Colon (tissue), 2 donors: ENCODE results near the gene TNFSF18.
"Not testable (repeated sequence)": the region's sequence is repeated elsewhere in the genome, so short reads cannot be mapped to it uniquely, and the experiment has no call there.

Experiments
- FAIRE-seq: peaks from 2 replicates; lab custom pipeline; 2012; peaks lifted over from hg19 to GRCh38; lab: Jason Lieb, UNC
- donor health status: control.
- donor health status: control.

Gene TNFSF18

GRCh38 chr1:173050865-173051264, at the start of gene TNFSF18:
TNFSF18 (minus strand) TSS chr1:173050941; CDS start chr1:173050896, 45 bp downstream.
- no peak for FAIRE-seq

- no peak for FAIRE-seq
Observed at GRCh38 chr1:173099166-173099565, 48.4 kb upstream of the TNFSF18 start.

- no peak for FAIRE-seq
Observed at GRCh38 chr1:173098117-173098516, 47.4 kb upstream of the TNFSF18 start.

- FAIRE-seq: no peak
Observed at GRCh38 chr1:173097001-173097400, 46.3 kb upstream of the TNFSF18 start.

- no peak for FAIRE-seq
Observed at GRCh38 chr1:173095632-173096031, 44.9 kb upstream of the TNFSF18 start.

- FAIRE-seq: no peak
Observed at GRCh38 chr1:173094541-173094940, 43.8 kb upstream of the TNFSF18 start.

- FAIRE-seq: no peak
Observed at GRCh38 chr1:173093691-173094445, 43.1 kb upstream of the TNFSF18 start.

GRCh38 chr1:173084292-173084691, 33.6 kb upstream of the TNFSF18 start:
- FAIRE-seq: no peak

GRCh38 chr1:173082913-173083312, 32.2 kb upstream of the TNFSF18 start:
- peak; percentile 28 for FAIRE-seq

GRCh38 chr1:173074217-173074616, 23.5 kb upstream of the TNFSF18 start:
- not testable (repeated sequence) for FAIRE-seq

- no peak for FAIRE-seq
Observed at GRCh38 chr1:173064011-173064410, 13.3 kb upstream of the TNFSF18 start.

- no peak for FAIRE-seq
Observed at GRCh38 chr1:173063171-173063570, 12.4 kb upstream of the TNFSF18 start.

GRCh38 chr1:173062150-173062938, 11.6 kb upstream of the TNFSF18 start:
- no peak for FAIRE-seq

- no peak for FAIRE-seq
Observed at GRCh38 chr1:173058556-173058955, 7.8 kb upstream of the TNFSF18 start.

GRCh38 chr1:173057984-173058383, 7.2 kb upstream of the TNFSF18 start:
- FAIRE-seq: no peak

GRCh38 chr1:173056365-173056764, 5.6 kb upstream of the TNFSF18 start:
- FAIRE-seq: no peak

- FAIRE-seq: no peak
Observed at GRCh38 chr1:173052681-173053196, 2.0 kb upstream of the TNFSF18 start.

- no peak for FAIRE-seq
Observed at GRCh38 chr1:173049322-173049633, 1.5 kb downstream of the TNFSF18 start.

- no peak for FAIRE-seq
Observed at GRCh38 chr1:173048621-173049321, 2.0 kb downstream of the TNFSF18 start.

GRCh38 chr1:173044656-173045055, 6.1 kb downstream of the TNFSF18 start:
- no peak for FAIRE-seq

- no peak for FAIRE-seq
Observed at GRCh38 chr1:173043253-173043652, 7.5 kb downstream of the TNFSF18 start.

- no peak for FAIRE-seq
Observed at GRCh38 chr1:173042806-173043205, 7.9 kb downstream of the TNFSF18 start.

- no peak for FAIRE-seq
Observed at GRCh38 chr1:173039626-173040025, 11.1 kb downstream of the TNFSF18 start.
